AG09309 (cell line): Measurements from ENCODE around the gene HK2.

Experiments used
- DNase-seq: peaks from one replicate; pipeline ENCODE4 v3.0.0-alpha.2; 2010; ENCODE audit warnings: low read depth
- H3K4me3 ChIP-seq: 2 replicates; pipeline ENCODE4 v1.5.1; 2011; ENCODE audit warnings: mild to moderate bottlenecking, low read depth, low read length, moderate library complexity; ENCODE audit not compliant: control insufficient read depth
- TF ChIP-seq, protein P1 (sequence below): IDR thresholded peaks from 2 replicates; pipeline ENCODE4 v1.5.1; 2011; ENCODE audit warnings: mild to moderate bottlenecking, low read depth, low read length, inconsistent platforms; ENCODE audit not compliant: insufficient read depth, control insufficient read depth; ENCODE audit errors: missing control alignments

HK2 gene

DNA sequence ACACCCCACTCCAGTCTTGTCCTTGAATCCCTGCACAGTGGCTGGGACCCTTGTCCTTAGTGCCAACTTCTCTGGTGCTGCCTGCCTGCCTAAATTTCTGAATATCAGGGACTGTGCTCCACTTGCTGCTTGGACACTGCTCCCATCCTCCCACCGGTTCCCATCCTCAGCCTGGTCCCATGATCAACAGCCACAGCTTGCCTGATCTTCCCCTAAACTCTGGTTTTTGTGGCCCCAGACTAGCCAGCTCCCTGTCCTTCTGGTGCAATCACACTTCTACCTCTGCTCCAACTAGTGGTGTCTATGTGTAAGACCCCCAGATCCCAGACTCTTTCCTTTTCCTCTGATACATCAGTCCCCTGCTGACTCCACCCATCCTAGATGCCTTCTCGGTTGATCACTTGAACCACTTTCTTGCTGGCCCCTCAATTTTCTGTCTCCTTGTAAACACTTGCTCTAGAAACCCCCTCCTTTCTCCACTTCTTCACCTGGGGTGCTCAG is 87.4 kb downstream of the HK2 start:
- no peak overlapping the region for H3K4me3 ChIP-seq
- TF ChIP-seq, protein P1, sequence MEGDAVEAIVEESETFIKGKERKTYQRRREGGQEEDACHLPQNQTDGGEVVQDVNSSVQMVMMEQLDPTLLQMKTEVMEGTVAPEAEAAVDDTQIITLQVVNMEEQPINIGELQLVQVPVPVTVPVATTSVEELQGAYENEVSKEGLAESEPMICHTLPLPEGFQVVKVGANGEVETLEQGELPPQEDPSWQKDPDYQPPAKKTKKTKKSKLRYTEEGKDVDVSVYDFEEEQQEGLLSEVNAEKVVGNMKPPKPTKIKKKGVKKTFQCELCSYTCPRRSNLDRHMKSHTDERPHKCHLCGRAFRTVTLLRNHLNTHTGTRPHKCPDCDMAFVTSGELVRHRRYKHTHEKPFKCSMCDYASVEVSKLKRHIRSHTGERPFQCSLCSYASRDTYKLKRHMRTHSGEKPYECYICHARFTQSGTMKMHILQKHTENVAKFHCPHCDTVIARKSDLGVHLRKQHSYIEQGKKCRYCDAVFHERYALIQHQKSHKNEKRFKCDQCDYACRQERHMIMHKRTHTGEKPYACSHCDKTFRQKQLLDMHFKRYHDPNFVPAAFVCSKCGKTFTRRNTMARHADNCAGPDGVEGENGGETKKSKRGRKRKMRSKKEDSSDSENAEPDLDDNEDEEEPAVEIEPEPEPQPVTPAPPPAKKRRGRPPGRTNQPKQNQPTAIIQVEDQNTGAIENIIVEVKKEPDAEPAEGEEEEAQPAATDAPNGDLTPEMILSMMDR, result no peak
- no peak for DNase-seq

DNA sequence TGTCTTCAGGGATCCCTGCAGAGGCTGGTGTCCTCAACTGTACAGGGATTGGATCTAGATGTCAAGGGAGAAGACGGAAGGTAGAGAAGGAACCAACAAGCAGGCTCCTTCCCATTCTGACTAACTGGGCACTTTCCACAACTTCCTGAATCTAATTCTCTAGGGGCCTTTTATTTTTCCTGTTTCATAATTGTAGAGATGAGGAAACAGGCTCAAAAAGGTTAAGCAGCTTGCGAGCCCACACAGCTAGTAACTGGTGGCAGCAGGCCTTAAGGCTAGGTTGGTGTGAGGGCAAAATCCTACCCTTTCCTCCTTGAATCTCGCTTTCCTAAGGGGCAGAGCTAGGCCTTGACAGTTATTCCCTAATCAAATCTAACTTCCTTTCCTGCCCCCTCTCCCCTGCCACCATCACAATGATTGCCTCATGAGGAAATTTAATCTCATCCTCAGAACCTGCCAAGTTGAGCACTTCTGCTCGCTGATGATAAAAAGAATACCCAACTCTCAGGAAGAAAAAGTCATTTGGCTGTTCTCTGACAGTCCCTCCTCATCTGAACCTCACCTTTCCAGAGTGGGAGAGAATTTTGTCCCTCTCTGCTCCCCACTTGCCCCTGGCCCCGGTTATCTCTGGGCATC is 88.8 kb downstream of the HK2 start:
- no peak for DNase-seq
- TF ChIP-seq, protein P1, result no peak
- H3K4me3 ChIP-seq, result no peak overlapping the region

DNA sequence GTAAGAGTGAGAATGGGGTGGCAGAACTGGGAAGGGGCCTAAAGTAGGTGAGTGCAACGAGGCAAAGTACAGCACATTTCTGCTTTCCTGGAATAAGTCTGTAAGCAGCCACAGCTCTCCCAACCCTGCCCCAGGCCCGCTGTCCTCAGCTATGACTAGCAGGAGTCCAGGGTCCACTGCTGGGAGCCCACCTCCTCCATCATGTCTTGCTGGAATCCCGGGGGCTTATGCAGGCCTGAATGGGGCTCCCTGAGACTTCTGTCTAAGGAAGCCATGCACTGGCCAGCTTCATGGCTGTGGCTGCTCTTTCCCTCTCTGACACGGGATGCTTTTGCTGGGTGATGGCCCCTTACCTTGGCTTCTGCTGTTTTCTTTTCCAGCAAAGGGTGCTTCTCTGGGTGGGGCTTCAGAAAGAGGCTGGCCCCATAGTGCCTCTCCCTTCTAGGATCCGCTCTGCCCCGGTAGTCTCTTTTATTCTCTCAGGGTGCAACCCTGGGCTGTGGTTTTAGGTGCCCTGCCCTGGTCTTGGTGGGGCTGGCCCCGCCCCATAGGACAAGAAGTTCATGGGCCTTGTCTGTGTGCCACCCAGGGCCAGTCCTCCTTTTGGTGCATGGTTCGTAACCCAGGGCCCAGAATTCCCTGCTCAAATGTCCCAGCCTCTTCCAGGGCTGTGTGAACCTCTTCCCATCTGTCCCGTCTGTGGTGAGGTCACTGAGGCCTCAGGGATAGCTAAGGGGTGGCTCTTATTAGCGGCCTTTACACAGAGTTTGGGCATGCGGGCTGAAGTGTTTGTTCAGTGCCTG is 90.7 kb downstream of the HK2 start:
- H3K4me3 ChIP-seq, result no peak overlapping the region
- no peak for DNase-seq
- TF ChIP-seq, protein P1, result no peak

DNA sequence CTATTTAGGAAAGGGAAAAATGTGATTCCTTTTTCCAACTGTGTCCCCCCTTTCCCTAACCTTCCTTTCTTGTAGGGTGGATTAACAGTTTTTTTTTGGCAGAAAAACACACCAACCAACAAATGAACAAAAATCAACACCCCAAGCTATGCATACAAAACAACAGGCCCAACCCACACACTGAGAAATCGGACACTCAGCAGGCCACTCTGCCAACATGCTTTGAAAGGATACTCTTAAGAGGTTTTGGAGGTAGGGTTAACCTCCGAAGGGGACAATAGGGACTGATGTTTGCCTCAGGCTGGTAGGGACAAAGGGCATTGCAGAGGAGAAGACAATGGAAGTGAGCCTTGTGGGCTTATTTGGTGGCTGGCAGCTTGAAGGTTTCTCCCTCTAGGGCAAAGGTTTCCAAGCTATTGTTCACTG is 91.4 kb downstream of the HK2 start:
- no peak overlapping the region for H3K4me3 ChIP-seq
- no peak for DNase-seq
- TF ChIP-seq, protein P1, result no peak

DNA sequence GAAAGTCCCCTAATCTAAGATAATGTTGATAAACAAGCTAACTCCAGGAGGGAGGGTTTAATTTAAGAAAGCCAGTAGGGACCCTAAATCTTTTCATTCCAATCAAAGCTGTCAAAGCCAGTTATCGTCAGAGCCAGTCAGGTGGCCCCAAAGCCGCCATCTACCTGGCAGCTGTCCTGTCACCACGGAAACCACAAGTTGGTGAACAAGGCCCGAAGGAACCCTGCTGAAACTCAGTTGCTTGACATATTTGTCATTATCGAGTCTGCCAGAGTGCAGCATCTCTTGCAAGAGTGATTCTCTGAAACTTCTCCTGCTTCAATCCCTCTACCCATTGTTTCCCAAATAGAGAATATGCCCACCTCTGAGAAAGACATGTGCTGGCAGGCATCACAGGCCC is 93.7 kb downstream of the HK2 start:
- no peak overlapping the region for H3K4me3 ChIP-seq
- TF ChIP-seq, protein P1, result no peak
- no peak for DNase-seq

DNA sequence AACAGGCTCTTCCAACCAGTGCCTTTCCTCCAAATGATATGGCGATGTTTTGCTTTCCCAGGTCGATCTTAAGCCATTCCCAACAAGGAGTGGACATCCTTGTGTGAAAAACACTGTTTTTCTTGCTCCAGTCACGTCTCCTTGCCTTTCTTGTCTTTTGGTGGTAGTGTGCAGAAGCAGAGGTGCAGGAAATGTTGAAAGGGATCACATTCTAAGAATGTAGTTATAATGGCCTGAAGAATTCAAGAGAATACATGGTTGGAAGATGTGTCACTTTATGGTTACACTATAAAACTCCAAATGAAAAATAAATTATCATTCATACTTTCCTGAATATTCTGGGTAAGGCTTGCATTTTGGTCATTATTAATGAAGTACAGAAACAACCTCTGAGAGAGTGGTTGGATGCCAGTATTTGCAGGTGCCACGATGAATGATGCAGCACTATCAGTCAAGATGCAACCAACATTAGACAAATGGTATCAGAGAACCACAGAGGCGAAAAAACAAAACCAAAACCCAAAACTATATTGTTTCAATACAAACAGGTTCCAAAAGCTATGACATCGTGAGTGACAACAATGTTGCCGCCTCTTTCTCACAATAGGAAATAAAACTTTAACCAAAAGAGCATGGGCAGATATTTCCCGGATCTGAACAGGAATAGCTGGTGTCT is 97.0 kb downstream of the HK2 start:
- H3K4me3 ChIP-seq, result no peak overlapping the region
- TF ChIP-seq, protein P1, result no peak
- no peak for DNase-seq
